GOT3 (cell line): Measurements from ENCODE around the gene RNH1.
"Not testable (repeated sequence)": the region's sequence is repeated elsewhere in the genome, so short reads cannot be mapped to it uniquely, and the experiment has no call there.

Experiments used
- DNase-seq: peaks from one replicate; lab custom pipeline; 2025; ENCODE audit warnings: mixed read lengths; lab: John Stamatoyannopoulos, UW

Gene RNH1

DNA sequence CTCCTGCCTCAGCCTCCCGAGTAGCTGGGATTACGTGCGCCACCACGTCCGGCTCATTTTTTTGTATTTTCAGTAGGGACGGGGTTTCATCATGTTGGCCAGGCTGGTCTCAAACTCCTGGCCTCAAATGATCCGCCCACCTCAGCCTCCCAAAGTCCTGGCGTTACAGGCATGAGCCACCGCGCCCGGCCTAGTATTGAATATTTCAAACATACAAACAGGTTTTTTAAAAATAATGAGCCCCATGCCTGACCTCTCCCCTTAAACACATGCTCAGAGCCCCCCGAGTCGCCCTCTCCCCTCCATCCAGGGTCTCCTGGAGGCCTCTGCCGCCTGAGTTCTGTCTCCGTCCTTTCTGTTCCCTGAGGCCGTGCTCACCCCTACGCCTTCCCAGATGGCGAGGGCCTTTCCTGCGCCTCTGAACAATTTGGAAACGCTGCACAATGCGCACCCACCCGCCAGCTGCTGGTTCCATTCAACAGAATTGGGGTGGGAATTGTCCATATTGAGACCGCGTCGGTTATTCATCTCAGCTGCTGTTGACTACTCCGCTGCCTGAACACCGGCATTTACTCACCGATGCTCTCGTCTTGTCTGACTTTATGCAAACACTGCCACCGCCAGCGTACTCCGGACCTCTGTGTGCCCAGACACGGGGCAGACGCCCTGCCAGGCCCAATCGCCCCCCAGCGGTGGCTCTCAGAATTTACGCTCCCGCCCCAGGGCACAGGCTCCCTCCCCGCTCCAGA, 13.6 kb upstream of the RNH1 start:
- no peak for DNase-seq

DNA sequence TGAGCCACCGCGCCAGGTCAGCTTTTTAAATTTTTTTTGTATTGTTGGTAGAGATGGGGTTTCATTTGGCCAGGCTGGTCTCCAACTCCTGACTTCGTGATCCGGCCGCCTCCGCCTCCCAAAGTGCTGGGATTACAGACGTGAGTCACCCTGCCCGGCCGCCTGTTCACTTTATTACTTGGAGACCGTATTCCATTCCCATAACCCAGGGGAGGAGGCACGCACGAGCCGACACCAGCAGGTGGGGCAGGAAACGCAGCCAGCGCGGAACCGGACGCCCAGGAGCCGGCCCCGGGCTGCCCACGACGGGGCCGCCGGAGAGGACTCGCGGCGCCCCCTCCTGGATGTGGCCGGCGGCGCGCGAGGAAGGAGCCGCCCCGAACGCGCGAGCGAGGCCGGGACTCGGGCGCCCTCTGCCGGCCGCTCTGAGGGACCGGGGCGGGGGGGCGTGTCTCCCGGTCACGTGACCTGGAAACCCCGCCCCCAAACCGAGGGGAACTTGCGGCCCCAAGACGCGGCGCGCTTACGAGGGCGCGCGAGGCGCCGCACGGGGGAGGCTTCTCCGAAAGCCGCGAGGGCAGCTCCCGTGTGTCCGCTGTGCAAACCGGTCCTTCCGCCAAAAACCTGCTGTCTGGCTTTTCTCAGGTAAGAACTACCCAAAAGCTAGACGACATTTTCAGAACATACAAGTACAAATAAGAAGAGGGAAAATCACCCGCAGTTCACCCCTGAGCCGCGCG, 11.6 kb upstream of the RNH1 start:
- peak; percentile 80 for DNase-seq

DNA sequence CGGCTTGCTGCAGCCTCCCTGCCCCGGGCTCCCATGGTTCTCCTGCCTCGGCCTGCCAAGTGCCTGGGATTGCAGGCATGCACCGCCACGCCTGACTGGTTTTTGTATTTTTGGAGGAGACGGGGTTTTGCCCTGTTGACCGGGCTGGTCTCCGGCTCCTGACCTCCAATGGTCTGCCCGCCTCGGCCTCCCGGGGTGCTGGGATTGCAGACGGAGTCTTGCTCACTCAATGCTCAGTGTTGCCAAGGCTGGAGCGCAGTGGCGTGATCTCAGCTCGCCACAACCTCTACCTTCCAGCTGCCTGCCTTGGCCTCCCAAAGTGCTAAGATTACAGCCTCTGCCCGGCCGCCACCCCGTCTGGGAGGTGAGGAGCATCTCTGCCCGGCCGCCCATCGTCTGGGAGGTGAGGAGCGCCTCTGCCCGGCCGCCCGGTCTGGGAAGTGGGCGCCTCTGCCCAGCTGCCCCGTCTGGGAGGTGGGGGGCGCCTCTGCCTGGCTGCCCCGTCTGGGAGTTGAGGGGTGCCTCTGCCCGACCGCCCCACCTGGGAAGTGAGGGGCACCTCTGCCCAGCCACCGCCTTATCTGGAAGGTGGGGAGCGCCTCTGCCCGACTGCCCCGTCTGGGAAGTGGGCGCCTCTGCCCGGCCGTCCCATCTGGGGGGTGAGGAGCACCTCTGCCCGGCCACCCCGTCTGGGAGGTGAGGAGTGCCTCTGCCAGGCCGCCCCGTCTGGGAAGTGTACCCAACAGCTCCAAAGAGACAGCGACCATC, 10.1 kb upstream of the RNH1 start:
- DNase-seq, result not testable (repeated sequence)

DNA sequence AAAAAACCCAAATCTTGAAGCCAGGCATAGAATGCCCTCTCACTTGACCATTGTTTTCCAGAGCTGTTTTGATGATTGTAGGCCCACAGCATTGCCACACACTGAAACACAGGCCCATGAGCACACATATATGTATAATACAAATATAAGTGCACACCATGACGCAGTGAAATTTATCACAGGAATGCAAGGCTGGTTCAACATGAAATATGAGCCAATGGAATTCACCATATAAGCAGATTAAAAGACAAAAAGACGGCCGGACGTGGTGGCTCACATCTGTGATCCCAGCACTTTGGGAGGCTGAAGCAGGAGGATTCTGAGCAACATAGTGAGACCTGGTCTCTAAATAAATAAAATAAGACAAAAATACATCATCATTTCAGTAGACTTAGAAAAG, 9.4 kb upstream of the RNH1 start:
- DNase-seq, result no peak

DNA sequence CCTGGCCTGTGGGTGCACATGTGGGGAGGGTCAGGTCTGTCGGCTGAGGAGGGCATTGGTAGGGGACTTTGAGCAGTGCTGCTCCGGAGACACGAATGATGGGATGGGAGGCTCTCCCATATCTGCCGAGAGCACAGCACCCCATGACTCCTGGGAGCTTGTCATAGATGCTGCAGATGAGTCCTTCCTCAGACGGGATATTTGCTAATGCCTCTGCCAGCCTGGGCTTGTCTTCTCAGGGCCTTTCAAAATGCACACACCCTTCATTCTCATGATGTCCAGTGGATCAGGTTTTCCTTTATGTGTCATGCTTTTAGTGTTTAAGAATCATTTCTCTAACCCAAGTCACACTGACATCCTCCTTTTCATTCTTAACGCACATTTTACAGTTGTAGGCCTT, 8.1 kb upstream of the RNH1 start:
- no peak for DNase-seq

DNA sequence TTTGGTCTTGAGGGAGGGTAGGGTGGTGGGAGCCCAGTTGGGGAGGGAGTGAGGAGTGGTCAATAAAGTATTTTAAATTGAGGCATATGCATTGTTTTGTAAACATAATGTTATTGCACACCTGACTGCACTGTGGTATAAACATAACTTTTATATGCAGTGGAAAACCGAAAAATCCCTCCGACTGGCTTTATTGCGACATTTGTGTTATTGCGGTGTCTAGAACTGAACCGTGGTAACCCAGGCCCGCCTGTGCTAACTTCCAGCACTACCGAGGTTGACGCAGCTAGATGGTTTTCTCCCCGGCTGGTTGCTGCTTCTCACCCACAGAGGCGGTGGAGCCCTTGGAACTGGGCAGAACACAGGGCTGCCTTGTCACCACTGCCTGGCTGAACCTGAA, 7.6 kb upstream of the RNH1 start:
- DNase-seq, result no peak

DNA sequence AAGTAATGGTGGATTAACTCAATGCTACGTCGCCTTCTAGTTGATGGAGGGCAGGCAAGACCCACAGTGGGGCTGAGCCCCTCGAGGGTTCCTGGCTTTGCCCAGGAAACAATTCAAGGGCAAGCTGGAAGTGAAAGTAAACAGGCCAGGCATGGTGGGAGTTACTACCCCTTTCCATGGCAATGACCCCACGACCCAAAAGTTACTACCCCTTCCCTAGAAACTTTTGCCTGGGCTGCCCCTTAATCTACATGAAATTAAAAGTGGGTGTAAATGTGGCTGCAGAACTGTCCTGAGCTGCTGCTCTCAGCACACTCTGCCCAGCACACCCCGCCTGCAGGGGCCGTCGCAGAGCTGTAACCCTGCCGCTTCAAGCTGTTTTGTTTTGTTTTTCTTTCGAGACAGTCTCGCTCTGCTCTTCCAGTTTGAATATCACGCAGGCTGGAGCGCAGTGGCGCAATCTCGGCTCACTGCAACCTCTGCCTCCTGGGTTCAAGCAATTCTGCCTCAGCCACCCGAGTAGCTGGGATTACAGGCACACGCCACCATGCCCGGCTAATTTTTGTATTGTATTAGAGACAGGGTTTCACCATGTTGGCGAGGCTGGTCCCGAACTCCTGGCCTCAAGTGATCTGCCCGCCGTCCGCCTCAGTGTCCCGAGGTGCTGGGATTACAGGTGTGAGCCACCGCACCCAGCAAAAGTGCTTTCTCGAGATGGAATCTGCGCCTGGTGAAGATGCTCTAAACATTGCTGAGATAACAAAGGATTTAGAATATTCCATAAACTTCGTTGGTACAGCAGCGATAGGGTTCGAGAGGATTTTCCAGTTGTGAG, 5.9 kb upstream of the RNH1 start:
- DNase-seq, result no peak

DNA sequence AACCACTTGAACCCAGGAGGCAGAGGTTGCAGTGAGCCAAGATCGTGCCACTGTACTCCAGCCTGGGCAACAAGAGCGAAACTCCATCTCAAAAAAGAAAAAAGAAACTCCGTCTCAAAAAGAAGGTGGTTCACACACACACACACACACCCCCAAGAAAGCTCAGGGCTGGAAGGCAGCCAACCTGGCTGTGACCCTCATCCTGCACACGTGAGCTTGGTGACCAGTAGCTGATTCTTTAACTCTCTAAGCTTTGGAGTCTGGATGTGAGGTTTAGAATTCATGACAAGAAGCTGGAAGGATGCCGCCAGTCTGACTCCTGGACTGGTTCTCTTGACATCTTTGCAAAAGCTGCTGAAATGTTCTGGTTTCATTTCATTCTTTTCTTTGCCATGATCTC, 1.9 kb upstream of the RNH1 start:
- DNase-seq, result no peak

DNA sequence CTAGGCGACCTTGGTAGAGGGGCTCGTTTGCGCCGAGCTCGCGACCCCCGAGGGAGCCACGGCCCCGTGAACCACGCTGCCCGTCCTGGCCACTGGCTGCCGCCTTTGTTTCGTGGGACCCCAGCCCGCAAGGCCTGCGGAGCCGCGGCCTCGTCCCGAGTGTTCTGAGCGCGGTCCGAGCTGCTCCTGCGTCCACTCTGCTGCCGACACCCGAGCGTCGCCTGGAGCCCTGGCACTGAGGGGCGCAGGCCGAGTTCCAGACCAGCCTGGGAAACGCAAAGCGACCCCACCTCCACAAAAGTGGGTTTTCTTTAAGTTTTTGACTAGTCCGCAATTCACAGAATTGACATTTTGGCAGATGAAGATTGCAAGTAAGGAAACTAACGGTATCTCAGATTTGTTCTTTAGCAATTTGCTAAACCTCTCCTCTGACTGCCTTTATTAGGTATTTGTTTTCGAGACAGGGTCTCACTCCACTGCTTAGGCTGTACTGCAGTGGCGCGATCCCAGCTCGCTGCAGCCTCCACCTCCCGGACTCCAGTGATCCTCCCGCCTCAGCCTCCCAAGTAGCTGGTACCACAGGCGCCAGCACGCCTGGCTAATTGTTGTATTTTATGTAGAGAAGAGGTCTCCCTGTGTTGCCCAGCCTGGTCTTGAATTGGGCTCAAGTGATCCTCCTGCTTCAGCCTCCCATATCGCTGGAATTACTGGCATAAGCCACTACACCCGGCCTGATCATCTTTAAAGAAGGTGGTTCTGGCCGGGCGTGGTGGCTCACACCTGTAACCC, 879 bp upstream of the RNH1 start:
- no peak for DNase-seq

DNA sequence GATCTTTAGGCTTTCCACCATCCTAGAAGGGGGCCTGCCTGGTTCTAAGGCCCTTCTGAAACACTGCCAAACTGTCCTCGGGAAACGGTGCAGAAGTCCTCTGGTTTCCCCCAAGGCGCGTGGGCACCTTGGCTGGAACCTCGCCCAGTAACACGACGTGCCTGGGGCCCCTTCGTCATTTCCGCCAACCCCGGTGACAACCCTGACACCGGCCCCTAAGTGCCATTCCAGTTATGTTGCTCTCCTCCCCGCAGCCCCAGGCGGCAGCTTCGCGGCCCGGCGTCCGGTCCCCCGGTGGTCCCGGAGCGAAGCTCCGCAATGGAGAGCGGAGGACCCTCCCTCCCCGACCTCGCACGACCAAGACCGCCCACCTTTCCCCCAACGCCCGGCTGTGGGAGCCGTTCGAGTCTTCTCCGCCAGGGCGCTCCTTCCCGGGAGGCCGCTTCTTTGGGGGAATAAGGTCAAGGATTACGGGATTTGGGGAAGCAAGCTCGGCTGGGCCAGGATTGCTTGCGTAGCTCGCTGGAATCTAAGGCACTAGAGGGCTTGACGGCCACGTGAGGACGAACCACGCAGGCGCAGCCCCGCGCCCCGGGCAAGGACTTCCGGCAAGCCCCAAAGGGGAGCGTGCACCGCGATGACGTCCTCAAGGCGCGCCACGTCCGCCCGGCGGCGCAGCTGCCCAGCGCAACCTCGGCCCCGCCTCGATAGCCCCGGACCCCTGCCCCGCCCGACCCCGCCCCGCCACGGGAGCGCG, 626 bp downstream of the RNH1 start:
- peak; percentile 76 for DNase-seq

DNA sequence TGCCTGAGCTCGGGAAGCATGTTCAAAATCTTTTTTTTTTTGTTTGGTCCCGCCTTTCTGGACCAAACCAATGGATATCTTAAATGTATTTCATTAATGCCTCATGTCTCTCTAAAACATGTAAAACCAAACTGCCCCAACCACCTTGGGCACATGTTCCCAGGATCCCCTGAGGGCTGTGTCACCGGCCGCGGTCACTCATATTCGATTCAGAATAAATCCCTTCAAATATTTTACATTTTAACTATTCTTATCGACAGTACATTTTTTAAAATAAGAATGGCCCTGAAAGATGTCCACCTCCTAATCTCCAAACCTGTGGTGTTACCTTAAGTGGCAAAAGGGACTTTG, 2.1 kb downstream of the RNH1 start:
- no peak for DNase-seq

DNA sequence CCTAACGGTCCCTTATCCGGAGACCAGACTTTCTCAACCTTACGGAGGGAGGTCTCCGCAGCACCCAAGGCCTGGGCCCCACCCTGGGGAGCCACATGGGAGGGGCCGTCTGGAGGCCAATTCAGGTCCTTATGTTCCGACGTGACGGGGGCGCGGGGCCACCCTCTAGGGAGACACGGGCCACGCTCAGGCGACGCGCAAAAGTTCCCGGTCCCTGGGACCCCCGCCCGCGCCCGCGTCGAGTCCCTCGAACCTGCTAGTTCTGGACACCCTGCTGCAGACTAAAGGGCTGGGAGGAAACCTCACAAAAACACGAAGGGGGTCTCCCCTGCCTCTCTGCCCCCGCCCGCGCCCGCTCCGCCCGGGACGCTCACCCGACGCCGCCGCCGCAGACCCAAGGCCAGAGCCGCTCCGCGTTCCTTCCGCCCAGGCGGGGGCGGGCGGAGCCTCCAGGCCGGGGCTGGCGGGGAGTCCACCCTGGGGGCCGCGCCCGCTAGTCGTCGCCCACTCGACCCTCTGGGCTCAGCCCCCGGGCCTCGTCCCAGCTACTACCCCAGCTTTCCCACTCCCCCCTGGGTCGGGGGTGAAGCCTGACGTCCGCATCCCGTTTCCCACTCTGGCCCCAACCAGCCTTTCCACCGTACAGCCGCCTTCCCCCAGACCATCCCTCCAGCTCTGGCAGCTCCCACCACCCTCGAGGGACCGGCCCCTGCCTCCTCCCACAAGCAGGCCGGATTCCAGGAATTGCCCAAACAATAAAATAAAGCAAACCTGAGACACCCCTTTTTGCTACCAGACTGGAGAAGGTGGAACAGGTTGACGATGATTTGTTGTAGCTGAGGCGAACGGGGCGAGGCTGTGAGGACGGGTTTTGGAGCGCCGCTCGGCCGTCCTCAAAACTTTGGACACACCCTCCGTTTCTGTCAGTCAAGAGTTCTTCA, 2.7 kb downstream of the RNH1 start:
- no peak for DNase-seq

DNA sequence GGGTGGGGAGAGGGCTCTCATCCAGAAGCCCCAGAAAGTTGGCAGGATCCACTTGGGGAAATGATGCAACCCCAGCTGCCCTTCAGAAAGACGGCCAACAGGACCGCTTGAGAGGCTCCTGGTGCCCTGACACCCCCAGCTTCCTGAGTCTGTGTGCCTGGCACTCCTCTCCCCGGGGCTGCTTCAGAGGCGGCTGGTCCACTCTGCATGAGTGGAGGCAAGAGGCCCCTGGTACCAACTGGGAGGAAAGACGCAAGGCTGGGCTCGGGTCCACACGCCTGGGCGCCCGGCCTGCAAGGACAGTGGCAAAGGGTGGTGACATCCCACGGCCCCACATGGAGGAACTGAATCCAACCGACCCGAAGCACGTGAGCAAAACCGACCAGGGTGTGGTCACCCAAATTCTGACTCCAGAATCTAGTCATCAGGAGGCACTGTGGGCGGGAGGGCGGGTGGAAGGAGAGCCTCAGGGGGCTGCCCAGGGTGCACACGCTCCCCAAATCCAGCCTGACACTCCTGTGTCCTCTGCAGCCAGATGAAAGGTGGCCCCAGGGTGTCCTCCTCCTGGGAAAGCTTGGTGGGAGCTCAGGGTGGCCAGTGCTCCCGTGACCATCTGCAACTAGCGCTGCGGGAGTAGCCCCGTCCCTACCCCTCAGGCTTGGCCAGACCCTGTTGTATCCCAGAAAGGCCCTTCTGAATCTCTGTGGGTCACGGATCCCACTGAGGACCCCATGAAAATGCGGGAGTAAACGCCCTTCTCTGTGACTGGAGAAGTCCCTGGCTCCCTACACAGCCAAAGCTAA, 3.7 kb downstream of the RNH1 start:
- no peak for DNase-seq

DNA sequence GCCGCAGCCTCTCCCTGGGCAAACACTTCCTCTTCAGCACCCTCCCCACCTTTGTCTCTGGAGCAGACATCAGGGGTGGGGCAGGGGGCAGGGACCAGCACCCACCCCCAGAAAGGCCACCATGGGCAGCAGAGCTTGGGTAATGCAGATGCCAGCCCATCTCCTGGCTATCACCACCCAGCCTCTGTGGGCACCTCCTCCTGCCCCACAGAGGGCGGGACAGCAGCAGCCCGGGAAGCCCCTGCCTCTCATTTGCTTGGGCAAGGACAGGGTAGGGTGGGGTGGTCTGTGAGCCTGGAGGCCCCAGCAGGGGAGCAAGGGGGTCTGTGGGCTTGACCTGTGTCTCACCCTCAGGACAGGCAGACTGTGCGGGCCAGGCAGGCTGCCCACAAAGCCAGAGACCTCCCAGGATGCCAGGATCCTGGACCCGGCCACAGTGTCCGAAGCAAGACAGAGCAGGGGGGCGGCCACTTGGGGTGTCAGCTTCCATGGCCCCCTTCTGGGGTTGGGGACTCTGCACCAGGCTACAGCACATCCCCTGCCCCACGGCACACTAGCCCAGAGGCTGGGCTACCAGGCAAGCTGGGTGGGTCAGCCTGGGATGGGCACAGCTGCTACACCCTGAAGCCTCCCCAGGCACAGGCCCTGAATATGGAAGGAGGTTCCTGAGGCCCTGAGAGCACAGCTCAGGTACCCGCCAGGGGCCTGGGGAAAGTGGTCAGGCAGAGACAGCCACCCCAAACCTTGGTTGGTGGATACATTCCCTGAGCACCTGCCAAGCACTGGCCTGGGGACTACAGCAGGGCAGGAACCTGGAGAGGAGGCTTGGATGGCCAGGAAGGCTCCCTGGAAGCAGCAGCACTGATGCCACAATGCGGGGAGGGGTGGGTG, 4.5 kb downstream of the RNH1 start:
- DNase-seq, result no peak

DNA sequence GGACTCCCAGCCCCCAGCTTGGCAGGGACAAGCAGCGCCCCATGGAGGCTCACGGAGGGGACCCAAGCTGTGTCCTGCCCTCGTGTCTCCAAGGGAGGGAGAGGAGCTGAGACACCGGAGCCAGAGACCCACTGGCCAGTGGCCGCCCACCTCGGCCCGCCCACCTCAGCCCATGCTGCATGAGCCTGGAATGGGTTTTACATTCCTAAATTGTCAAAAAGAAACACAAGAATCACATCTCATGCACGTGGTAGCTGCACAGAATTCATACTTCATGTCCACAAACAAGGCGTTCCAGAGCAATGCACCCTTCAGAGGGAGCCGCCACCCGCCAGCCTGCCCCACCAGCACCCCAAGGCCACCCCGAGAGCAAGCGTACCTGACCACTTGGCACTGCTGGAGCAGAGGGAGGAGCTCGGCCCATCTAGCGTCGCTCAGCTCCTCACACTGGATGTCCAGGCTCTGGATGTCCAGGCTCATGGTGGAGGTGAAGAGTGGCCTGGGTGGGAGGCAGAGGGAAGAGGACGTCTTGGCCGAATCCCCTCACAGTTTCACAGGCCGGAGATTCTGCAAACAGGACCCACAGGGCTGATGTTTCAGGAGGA, 5.3 kb downstream of the RNH1 start:
- no peak for DNase-seq

DNA sequence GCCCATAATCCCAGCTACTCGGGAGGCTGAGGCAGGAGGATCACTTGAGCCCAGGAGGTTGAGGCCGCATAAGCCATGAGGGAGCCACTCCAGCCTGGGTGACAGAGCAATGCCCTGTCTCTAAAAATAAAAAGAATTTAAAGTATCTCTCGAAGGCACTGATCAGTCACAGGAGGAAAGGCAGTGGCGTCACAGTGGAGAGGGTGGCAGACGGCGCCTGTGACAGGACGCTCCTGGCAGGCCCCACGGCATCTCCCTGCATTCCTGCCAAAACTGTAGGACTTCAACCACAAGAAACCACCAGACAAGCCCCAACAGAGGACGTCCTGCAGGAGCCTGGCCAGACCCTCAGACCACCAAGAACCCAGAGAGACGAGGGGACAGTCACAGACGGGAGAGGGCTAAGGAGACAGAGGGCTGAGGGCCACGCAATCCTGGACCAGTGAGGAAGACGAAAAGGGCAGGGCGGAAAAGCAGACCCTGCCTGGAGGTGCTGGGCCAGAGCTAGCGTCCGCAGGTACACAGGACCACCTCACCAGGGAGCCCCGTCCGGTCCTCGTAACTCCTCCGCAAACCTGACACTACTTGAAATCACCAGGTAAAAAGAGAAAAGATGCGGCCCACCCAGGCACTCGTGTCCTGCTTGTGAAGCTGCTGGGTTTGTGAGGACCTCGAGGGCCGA, 5.9 kb downstream of the RNH1 start:
- no peak for DNase-seq
